Left lung (tissue), 10 donors: ENCODE measurements around the gene MAOA. TPM values are rescaled to one million over a fixed set of nuclear protein-coding genes. Genes with fewer than 3 reads are reported as not detected.
A peak's percentile ranks its signal among the peaks of the same experiment; 100 is the strongest.

Experiments used
- ATAC-seq: fragments of 200-7000 bp; cut with Tn5 transposase; one replicate; pipeline ENCODE4 v1.9.1; 2020; ENCODE audit warnings: moderate library complexity
- DNase-seq, 4 donors: peaks; one replicate each; pipeline ENCODE4 v3.0.0-alpha.2; 2013 to 2020
- H3K27ac ChIP-seq, 2 donors: fragments of 200-600 bp; sonication (generic) in 1 of 2; one replicate each; pipeline versions ENCODE4 v1.5.0 to v1.8.0; 2020 to 2021
- H3K27me3 ChIP-seq, 2 donors: fragments of 200-600 bp; sonication (generic) in 1 of 2; one replicate each; pipeline versions ENCODE4 v1.5.0 to v1.8.0; 2020 to 2021
- H3K36me3 ChIP-seq, 2 donors: fragments of 200-600 bp; sonication (generic) in 1 of 2; one replicate each; pipeline versions ENCODE4 v1.5.0 to v1.8.0; 2020 to 2021
- H3K4me1 ChIP-seq, 2 donors: fragments of 200-600 bp; one replicate each; pipeline ENCODE4 v1.8.0; 2021
- H3K4me3 ChIP-seq, 2 donors: fragments of 200-600 bp; sonication (generic) in 1 of 2; one replicate each; pipeline versions ENCODE4 v1.5.0 to v1.8.0; 2020 to 2021; ENCODE audit warnings: mild to moderate bottlenecking in 1 of 2
- H3K9me3 ChIP-seq, 2 donors: fragments of 200-600 bp; sonication (generic) in 1 of 2; one replicate each; pipeline versions ENCODE4 v1.5.0 to v1.8.0; 2020 to 2021
- CTCF ChIP-seq, 2 donors: fragments of 200-600 bp; sonication (generic) in 1 of 2; IDR thresholded peaks; one replicate each; pipeline versions ENCODE4 v1.5.0 to v1.8.0; 2021; ENCODE audit warnings: antibody characterized with exemption in 2 of 2
- intact Hi-C, 2 donors: fragments of 100-400 bp; cut with DNase I; formaldehyde crosslinking; loops; one replicate each; pipeline versions ENCODE4 v1.11.2 to v1.14.2; 2022
- polyA plus RNA-seq, 6 donors: library from polyadenylated mRNA; unstranded; fragments of 120-200 nt; gene quantifications; one replicate each; pipeline ENCODE4 v1.2.1, GENCODE V29; 2013; ENCODE audit not compliant: insufficient read length in 6 of 6
- total RNA-seq, 2 donors: library from RNA; stranded (reverse); fragmentation: NEBNext Ultra II Directional; extraction: Animal tissue kit (Norgen Biotek cat#: 25700); gene quantifications; one replicate each; pipeline ENCODE4 v1.2.1, GENCODE V29; 2021
- donor health status: DM: no; HTN: yes; CAD: no.
- donor health status: DM: no; HTN: no; CAD: no.

MAOA gene
- total and polyA plus RNA-seq, 8 donors, result 54.2 to 159 (median 56.1) TPM

DNA sequence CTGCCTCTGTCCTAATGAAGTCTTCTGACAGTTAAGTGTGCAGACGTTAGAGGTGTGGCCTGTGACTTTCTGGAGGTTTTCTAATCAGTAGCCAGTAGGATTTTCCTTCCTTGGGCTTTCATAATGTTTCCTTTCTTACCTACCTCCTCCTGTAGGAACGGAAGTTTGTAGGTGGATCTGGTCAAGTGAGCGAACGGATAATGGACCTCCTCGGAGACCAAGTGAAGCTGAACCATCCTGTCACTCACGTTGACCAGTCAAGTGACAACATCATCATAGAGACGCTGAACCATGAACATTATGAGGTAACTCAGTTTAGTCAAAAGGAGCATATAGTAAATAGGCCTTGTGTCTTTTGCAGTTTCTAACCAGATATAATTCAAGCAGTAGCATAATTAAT lies 75.0 kb downstream of the MAOA start:
- Histone ChIP-seq H3K4me1 (peaks cover 4 to 23% of the 10 kb centered on the region in 2 donors), H3K27me3 (peaks cover 0 to 4% of the 10 kb centered on the region in 2 donors), H3K9me3 (no peaks in the 10 kb centered on the region), H3K36me3 (peaks cover 0 to 14% of the 10 kb centered on the region in 2 donors), H3K27ac (no peak overlapping the region), H3K4me3 (no peak overlapping the region)
- TF ChIP-seq CTCF (IDR thresholded peaks at IDR 0.05), result no peak
- DNase-seq (no peak), ATAC-seq (no peak)
- intact Hi-C loops, result no loop called here

DNA sequence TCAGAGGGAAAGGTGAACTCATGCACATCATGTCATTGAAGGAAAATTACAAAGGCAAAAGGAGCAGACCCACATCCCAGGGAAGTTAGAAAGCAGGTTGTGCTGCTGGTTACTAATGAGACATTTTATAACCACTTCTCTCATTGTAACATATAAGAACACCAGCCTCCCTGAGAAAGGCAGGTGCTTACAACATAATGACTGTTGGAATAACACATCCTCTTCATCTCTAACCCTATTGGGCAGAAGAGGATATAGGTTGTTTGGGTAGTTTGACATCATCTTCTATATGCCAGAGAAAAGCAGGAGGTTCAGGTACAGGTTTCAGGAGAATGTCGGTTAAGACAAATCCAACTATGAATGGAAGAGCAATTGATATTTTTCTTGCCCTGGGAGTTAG lies 77.6 kb downstream of the MAOA start:
- Histone ChIP-seq H3K27ac (no peak overlapping the region), H3K27me3 (peaks cover 0 to 4% of the 10 kb centered on the region in 2 donors), H3K4me1 (peaks cover 0 to 11% of the 10 kb centered on the region in 2 donors), H3K9me3 (no peaks in the 10 kb centered on the region), H3K4me3 (no peak overlapping the region), H3K36me3 (peaks cover 0 to 14% of the 10 kb centered on the region in 2 donors)
- intact Hi-C loops, result no loop called here
- TF ChIP-seq CTCF (IDR thresholded peaks at IDR 0.05), result no peak
- DNase-seq (no peak), ATAC-seq (no peak)

GRCh38 chrX:43734444-43734843 lies 78.3 kb downstream of the MAOA start:
- H3K36me3 ChIP-seq, result peaks cover 0 to 14% of the 10 kb centered on the region in 2 donors
- DNase-seq (no peak), ATAC-seq (no peak)
- intact Hi-C loops, result no loop called here
- no peak for TF ChIP-seq CTCF (IDR thresholded peaks at IDR 0.05)
- H3K27ac ChIP-seq, result no peak overlapping the region
- H3K27me3 ChIP-seq, result peaks cover 0 to 4% of the 10 kb centered on the region in 2 donors
- H3K4me1 ChIP-seq, result peaks cover 0 to 5% of the 10 kb centered on the region in 2 donors
- no peak overlapping the region for H3K4me3 ChIP-seq
- no peaks in the 10 kb centered on the region for H3K9me3 ChIP-seq

DNA sequence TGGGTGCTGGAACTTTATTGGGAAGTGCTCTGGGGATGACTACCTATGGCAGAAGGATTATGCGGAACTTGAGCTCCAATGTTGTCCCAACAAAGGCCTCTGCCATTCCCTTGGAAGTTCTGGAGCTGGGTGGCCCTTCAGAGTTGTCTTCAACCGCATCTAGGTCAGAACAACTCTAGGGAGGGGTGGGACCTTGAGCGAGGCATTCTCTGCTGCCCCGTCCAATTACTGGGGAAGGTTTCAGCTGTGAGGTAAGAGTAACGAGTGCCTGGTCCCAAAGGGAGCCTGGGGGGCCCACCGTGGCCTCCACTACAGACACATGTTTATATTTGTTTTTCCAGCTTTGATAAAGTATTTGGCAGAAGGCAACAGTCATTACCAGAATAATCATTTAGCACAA lies 79.4 kb downstream of the MAOA start:
- ATAC-seq (no peak), DNase-seq (no peak)
- Histone ChIP-seq H3K4me3 (no peak overlapping the region), H3K9me3 (no peaks in the 10 kb centered on the region), H3K27ac (no peak overlapping the region), H3K4me1 (no peaks in the 10 kb centered on the region), H3K36me3 (peaks cover 0 to 14% of the 10 kb centered on the region in 2 donors), H3K27me3 (peaks cover 0 to 4% of the 10 kb centered on the region in 2 donors)
- intact Hi-C loops, result no loop called here
- TF ChIP-seq CTCF (IDR thresholded peaks at IDR 0.05), result no peak

- intact Hi-C loops, result no loop called here
- Histone ChIP-seq H3K27ac (no peak overlapping the region), H3K36me3 (peaks cover 0 to 14% of the 10 kb centered on the region in 2 donors), H3K9me3 (no peaks in the 10 kb centered on the region), H3K4me3 (no peak overlapping the region), H3K27me3 (peaks cover 0 to 4% of the 10 kb centered on the region in 2 donors), H3K4me1 (no peaks in the 10 kb centered on the region)
- peak; percentile 55 for ATAC-seq
- peak in 1 of 4 donors; percentile 10 for DNase-seq
- TF ChIP-seq CTCF (IDR thresholded peaks at IDR 0.05), result no peak
Observed at GRCh38 chrX:43735957-43736356, 79.9 kb downstream of the MAOA start.
